ENCODE data around the gene LARP4B. TPM values are rescaled to one million over a fixed set of nuclear protein-coding genes. Genes with fewer than 3 reads are reported as not detected.

LARP4B gene
- total and polyA plus RNA-seq, 2 experiments from 2014 or later: 18.3 to 52.3 TPM

- H3K79me2 ChIP-seq (replicated peaks; ENCODE audit: insufficient read depth): peaks cover 99% of the 10 kb centered on the region
- no peaks in the 10 kb centered on the region for H3F3A ChIP-seq (replicated peaks; ENCODE audit: low read depth)
- ATAC-seq (no peak), DNase-seq (ENCODE audit: low spot score) (no peak)
- H3K9me2 ChIP-seq (ENCODE audit: insufficient read depth): no peaks in the 10 kb centered on the region
- Mint-ChIP-seq H3K27me3 (ENCODE audit: insufficient read depth, low read depth, poor library complexity) (peaks cover 11% of the 10 kb centered on the region), H3K36me3 (ENCODE audit: low read depth) (peaks cover 55% of the 10 kb centered on the region), H3K9me3 (peaks cover 21% of the 10 kb centered on the region), H3K4me3 (no peak overlapping the region), H3K4me1 (peaks cover 10% of the 10 kb centered on the region; the same call in 2 of the 3 replicates), H3K27ac (no peak overlapping the region)
- no peak overlapping the region for H3K27ac ChIP-seq (ENCODE audit: low read depth)
- no peaks in the 10 kb centered on the region for H3K4me1 ChIP-seq (ENCODE audit: insufficient read depth)
- H3K4me2 ChIP-seq: no peak overlapping the region
- H4K20me1 ChIP-seq (replicated peaks; ENCODE audit: insufficient read depth): peaks cover 14% of the 10 kb centered on the region
- H3K4me3 ChIP-seq: no peak overlapping the region
- peaks cover 3% of the 10 kb centered on the region for H3K36me3 ChIP-seq (ENCODE audit: insufficient read depth)
- TF ChIP-seq JUNB (IDR thresholded peaks at IDR 0.05; ENCODE audit: unreplicated experiment) (no peak), STAT1 (IDR thresholded peaks at IDR 0.05; ENCODE audit: unreplicated experiment) (no peak), EZH2 (IDR thresholded peaks at IDR 0.05; ENCODE audit: low read depth, unreplicated experiment) (no peak), NANOG (IDR thresholded peaks at IDR 0.05; ENCODE audit: borderline replicate concordance) (no peak), POLR2AphosphoS5 (IDR thresholded peaks at IDR 0.05; ENCODE audit: low read depth) (no peak), CREB1 (CRISPR knock-in tag; IDR thresholded peaks at IDR 0.05; ENCODE audit: low read depth) (no peak), ZNF462 (CRISPR knock-in tag; IDR thresholded peaks at IDR 0.05) (no peak), EZH2phosphoT487 (IDR thresholded peaks at IDR 0.05; ENCODE audit: unreplicated experiment) (no peak)
- no peaks in the 10 kb centered on the region for H3K27me3 ChIP-seq (ENCODE audit: insufficient read depth)
- no peak overlapping the region for H2AFZ ChIP-seq
These were observed 81.4 kb downstream of the LARP4B start for GRCh38 chr10:850093-850492.
